GM19372 (cell line): ENCODE measurements around the gene CYP21A2.
"Not testable (repeated sequence)": the region's sequence is repeated elsewhere in the genome, so short reads cannot be mapped to it uniquely, and the experiment has no call there.

Experiments
- ATAC-seq: cut with Tn5 transposase; IDR thresholded peaks from one replicate; pipeline ENCODE4 v1.9.1; 2021; ENCODE audit warnings: mild to moderate bottlenecking, low read depth, moderate library complexity; ENCODE audit not compliant: unreplicated experiment

CYP21A2 gene

DNA sequence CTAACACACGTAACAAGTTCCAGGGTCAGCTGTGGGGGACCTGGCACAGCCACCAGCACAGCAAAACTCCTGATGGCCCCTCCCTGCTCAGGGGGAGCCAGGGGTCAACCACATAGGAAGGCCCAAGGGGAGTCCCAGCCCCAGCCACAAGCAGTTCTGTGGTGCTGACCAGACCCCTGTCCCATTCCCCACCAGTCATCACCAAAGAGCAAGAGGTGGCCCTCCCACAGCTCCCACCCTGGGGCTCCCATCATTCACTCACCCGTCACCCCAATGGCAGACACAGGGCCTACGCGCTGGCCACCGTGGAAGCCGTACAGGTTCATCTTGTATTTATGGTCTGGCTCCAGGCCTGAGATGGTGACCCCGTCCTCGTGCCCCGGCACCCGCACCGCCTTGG lies 11.5 kb downstream of the CYP21A2 start:
- not testable (repeated sequence) for ATAC-seq

DNA sequence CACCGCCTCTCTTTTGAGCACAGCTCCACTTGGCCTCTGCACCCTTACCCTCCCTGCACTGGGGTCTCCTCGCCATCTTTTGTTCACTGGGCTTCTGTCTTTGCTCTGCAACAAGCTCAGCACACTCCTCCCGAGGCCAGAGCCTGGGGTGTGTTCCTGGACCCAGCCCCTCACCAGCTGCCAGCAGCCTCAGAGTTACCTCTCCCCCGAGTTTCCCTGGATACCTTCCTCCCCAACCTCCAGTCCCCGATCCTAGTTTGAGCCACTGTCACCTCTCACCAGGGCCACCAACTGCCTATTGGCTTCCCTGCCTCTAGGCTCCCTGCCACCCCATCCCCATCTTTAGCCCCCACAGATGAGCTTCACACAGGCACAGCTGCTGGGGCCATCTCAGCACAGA lies 12.3 kb downstream of the CYP21A2 start:
- ATAC-seq = no peak

DNA sequence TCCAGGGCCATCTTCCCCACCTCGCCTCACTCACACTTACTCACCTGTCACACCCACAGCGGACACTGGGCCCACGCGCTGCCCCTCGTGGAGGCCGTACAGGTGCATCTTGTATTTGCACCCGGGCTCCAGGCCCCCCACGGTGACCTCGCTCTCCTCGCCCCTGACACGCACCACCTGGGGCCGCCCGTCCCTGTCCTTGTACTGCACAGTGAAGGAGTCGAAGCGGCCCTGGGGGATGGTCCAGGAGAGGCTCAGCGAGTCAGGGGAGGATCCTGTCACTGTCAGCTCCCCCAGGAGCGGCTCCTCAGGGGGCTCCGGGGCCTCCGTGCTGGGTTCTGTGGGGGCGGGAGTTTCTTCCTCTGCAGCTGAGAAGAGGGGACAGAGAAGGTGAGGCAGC lies 14.4 kb downstream of the CYP21A2 start:
- ATAC-seq = not testable (repeated sequence)

DNA sequence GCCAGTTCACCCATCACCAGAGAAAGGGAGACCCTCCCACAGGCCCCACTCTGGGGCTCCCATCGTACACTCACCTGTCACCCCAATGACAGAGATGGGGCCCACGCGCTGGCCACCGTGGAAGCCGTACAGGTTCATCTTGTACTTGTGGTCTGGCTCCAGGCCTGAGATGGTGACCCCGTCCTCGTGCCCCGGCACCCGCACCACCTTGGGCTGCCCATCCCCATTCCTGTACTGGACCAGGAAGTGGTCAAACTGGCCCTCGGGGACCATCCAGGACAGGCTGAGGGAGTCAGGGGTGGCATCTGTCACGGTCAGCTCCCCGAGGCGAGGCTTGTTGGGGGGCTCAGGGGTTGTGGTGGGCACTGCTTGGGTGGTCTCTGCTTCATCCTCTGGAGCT lies 15.1 kb downstream of the CYP21A2 start:
- not testable (repeated sequence) for ATAC-seq

DNA sequence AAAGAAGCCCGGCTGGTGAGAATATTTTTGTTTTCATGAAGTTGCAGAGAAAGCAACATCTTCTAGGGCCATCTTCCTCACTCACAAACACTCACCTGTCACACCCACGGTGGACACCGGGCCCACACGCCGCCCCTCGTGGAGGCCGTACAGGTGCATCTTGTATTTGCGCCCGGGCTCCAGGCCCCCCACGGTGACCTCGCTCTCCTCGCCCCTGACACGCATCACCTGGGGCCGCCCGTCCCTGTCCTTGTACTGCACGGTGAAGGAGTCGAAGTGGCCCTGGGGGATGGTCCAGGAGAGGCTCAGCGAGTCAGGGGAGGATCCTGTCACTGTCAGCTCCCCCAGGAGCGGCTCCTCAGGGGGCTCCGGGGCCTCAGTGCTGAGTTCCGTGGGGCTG lies 17.5 kb downstream of the CYP21A2 start:
- ATAC-seq = not testable (repeated sequence)

DNA sequence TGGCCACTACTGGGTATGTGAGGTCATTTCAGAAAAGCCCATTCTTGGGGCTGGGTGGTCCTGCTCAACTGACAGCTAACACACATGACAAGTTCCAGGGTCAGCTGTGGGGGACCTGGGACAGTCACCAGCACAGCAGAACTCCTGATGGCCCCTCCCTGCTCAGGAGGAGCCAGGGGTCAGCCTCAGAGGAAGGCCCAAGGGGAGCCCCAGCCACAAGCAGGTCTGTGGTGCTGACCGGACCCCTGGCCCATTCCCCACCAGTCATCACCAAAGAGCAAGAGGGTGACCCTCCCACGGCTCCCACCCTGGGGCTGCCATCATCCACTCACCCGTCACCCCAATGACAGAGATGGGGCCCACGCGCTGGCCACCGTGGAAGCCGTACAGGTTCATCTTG lies 18.0 kb downstream of the CYP21A2 start:
- ATAC-seq = no peak

DNA sequence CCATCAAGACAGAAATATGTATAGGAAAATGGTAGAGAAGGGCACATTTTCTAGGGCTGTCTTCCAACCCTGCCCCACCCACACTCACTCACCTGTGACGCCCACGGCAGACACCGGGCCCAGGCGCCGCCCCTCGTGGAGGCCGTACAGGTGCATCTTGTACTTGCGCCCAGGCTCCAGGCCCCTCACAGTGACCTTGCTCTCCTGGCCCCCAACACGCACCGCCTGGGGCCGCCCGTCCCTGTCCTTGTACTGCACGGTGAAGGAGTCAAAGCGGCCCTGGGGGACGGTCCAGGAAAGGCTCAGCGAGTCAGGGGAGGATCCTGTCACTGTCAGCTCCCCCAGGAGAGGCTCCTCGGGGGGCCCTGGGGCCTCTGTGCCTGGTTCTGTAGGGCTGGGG lies 19.8 kb downstream of the CYP21A2 start:
- ATAC-seq = no peak

DNA sequence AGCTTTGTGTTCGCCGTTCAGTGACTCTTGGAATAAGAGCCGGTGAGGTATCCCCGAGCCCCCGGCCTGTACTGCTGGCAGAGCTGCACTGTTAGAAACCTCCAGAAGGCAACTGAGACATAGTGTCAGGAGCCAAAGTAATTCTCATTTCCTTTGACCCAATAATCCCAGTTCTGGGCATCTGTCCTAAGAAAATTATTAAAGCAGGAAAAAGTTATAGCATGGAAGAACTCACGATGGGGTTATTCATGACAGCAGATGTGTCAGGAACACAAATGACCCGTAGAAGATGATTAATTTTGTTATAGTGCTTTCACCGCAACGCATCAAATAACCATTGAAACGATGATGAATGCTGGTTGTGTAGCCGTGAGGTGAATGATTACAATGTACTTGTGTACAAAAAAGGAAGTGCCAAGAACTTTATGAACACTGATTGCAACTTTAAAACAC lies 20.3 kb downstream of the CYP21A2 start:
- no peak for ATAC-seq

DNA sequence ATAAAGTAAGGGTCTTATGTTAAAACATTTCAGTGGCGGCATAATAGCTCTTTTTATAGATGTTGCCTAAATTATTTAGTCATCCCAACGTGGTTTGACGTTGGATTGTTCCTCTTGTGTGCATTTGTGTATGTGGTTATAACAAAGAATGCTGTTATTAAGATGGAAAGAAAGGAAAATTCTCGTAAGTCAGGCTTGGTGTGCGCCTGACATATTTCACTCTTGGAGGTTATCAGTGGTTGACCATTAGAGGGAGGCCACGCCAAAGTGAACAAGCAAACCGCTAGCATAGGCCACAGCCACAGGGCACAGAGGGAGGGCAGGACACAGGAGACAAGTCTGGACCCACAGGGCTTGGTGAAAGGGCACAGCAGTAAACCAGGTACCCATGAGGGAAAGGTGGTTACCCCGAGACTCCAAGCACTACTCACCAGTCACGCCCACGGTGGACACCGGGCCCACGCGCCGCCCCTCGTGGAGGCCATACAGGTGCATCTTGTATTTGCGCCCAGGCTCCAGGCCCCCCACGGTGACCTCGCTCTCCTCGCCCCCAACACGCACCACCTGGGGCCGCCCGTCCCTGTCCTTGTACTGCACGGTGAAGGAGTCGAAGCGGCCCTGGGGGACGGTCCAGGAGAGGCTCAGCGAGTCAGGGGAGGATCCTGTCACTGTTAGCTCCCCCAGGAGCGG lies 22.9 kb downstream of the CYP21A2 start:
- no peak for ATAC-seq

DNA sequence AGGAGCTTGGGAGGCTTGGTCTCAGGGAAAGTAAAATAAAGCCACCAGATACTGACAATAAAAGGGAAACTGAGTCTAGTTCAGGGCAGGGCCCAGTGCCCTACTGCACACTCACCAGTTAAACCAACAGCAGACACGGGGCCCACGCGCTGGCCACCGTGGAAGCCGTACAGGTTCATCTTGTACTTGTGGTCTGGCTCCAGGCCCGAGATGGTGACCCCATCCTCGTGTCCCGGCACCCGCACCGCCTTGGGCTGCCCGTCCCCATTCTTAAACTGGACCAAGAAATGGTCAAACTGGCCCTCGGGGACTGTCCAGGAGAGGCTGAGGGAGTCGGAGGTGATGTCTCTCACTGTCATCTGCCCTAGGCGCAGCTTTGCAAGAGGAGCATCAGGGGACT lies 26.5 kb downstream of the CYP21A2 start:
- ATAC-seq = no peak

DNA sequence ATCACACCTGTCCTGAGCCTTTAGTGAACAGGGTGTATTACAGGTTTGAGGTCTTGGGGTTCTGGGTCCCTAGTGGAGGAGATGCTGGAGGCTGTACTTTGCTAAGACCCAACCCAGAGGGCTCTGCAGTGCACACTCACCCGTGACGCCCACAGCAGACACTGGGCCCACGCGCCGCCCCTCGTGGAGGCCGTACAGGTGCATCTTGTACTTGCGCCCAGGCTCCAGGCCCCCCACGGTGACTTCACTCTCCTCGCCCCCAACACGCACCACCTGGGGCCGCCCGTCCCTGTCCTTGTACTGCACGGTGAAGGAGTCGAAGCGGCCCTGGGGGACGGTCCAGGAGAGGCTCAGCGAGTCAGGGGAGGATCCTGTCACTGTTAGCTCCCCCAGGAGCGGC lies 29.3 kb downstream of the CYP21A2 start:
- not testable (repeated sequence) for ATAC-seq

DNA sequence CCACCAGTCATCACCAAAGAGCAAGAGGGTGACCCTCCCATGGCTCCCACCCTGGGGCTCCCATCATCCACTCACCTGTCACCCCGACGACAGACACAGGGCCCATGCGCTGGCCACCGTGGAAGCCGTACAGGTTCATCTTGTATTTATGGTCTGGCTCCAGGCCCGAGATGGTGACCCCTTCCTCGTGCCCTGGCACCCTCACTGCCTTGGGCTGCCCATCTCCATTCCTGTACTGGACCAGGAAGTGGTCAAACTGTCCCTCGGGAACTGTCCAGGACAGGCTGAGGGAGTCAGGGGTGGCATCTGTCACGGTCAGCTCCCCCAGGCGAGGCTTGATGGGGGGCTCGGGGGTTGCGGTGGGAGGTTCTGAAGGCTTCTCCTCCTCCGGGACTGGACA lies 30.1 kb downstream of the CYP21A2 start:
- ATAC-seq = not testable (repeated sequence)

DNA sequence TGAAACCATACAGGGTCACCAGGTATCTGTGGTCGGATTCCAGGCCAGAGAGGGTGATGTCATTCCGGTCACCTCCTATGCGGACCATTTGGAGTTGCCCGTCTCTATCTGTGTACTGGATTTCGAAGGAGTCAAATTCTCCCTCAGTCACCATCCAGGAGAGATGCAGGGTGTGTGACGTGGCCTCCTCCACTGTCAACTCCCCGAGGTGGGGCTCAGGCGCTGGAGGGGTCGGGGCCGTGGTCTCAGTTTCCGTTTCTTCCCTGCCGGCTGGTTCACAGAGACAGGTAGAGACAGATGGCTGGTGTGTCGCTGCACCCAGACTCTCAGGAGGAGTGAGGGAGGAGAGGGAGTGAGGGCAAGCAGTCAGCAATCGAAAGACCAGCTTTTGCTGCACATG lies 30.7 kb downstream of the CYP21A2 start:
- ATAC-seq = no peak

DNA sequence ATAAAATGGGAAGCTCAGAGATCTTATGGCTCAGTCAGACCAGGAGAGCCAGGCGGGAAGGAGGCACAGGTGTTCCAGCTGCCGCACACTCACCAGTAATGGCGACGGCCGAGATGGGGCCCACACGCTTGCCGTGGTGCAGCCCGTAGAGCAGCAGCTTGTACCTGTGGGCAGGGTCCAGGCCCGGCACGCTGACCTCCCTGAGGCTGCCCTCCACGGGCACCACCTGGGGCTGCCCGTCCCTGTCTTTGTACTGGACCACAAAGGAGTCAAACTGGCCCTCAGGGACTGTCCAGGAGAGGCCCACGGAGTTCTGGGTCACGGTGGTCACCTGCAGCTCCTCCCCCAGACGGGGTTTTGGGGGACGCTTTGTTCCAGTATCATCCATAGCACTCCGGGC lies 31.2 kb downstream of the CYP21A2 start:
- ATAC-seq = no peak

DNA sequence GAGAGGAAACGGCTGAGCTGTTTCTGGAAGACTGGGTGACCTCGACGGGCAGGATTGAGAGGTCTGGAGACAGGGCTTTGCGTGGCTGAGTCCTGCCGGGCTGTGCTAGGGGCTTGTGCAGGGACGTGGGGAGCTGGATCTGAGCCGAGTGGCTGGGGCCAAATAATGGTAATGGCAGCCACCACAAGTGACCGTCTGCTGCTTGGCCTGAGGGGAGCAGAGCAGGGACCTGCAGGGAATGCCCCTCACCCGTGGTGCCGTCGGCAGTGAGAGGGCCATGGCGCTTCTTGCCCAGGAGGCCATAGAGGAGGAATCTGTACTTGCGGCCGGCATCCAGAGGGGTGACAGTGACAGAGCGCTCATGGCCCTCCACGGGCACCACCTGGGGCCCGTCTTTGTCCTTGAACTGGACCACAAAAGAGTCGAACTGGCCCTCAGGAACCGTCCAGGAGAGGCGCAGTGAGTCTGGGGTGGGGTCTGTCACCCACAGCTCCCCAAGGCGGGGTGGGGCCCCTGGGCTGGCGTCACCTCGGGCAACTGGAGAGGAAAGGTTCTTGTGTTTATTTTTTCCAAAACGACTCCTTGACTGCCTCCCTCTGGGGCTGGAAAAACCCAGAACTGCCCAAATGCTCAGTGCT lies 31.8 kb downstream of the CYP21A2 start:
- no peak for ATAC-seq

DNA sequence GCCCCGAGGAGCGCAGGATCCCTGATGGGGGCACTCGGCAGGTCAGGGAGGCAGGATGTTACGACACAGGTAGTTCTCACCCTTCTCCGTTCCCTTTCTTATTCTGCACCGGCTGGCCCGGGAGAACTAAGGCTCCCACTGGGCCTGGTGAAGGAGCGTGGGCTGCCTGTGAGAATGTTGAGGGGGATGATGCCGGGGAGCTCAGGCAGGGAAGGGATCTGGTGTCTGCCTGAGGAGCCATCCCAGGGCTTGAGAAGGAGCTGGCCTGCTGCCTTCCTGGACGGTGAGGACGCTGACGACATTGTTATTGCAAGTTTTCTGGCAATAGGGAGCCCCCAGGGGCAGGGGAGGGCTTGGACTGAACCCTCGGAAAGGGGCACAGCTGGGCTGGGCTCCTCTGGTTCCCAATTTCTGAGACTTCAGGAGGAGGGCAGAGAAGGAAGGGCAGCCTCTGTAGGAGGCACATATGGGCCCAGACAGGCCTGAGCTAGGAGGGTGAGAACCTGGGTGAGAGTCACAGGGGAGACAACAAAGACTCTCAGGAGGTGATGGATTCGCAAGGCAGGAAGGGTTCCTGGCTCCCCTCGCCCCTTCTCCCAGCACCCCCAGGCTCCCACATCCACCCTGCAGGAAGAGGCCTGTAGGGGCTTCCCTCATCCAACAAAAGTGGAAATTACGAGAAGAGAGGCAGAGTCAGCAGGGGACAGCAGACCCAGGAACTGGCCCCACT lies 32.8 kb downstream of the CYP21A2 start:
- no peak for ATAC-seq

DNA sequence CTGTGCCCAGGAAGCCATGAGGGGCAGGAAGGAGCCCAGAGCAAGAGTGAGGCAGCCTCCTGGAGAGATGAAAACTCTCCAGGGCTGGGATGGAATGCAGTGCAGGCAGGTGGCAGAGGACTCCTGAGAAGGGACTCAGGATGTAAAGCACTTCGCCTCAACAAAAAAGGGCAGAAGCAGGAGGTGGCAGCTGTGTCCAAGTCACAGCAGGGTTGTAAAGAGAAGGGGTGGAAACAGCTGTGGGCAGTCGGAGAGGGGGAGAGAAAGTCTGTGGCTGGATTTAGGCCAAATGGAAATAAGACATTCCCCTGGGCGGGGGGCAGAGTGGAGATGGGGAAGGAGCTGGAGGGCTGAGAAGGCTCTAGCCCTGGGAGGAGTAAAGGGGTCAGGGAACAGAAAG lies 34.9 kb downstream of the CYP21A2 start:
- no peak for ATAC-seq

DNA sequence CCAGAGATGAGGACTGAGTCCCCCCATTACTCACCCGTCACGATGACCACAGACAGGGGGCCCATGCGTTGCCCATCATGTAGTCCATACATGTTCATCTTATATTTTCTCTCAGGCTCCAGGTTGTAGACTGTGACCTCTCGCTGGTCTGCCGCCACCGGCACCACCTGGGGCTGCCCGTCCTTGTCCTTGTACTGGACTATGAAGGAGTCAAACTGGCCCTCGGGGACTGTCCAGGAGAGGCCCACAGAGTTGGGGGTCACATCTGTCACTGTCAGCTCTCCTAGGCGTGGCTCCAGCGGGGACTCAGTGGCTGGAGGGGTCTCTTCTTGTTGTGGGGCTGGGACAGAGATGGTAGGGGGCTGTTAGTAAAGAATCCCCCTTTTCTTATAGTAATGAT lies 35.4 kb downstream of the CYP21A2 start:
- no peak for ATAC-seq

DNA sequence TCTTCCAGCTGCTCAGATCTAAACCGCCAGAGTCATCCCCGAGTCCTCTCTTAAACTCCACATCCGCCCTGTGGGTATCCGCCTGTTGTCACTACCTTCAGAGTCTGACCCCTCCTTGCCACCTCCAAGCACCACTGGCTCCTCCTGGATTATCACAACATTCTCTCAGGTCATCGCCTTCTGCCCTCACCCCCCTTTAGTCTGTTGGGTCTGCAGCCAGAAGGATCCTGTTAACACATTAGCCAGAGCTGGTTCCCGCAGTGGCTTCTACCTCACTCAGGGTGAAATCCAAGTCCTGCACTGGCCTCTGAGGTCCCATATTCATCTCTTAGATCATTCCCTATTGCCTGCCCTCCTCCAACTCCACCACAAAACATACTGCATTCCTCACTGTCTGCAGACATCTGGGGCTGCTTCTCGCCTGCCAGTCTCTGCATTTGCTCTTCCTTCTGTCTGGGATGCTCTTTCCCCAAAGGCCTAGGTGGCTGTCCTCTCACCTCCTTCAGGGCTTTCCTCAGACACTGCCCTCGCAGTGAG lies 36.8 kb downstream of the CYP21A2 start:
- ATAC-seq = no peak

DNA sequence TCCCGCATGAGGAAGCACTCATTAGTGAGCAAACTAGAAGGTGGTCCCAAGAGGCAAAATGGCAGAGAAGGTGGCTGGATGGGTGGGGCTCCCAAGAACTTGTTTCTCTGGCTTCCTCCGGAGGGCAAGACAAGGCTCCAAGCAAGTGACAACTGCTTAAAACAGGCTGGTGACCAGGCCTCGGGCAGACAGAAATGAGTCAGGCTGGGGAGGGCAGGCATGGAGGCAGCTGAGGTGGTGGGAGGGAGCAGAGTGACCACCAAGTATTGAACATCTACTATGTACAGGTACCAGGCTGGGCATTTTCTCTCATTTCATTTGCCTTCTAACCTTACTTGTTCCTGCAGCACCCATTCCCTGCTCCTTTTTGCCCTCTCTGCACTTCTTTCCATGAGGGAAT lies 37.6 kb downstream of the CYP21A2 start:
- ATAC-seq = no peak

DNA sequence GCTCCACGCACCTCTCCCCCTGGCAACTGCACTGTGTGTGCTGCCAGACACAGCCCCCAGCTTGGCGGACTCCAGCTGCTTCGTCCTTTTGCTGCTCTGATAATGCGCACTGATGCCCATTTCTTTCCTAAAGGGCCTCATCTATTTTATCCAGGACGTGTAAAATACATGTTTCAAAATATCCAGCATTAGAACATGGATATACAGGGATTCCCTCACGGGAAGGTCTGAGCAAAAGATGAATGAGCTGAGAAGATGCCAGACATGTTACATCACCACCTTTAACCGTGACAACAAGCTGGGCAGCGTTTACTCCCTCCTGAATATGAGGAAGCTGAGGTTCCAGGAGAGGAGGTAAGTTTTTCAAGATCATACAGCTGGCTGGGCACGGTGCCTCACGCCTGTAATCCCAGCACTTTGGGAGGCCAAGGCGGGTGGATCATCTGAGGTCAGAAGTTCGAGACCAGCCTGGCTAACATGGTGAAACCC lies 38.1 kb downstream of the CYP21A2 start:
- ATAC-seq = no peak
